Superior temporal gyrus (tissue), 1 donor: ENCODE results near the gene MIEF1.
"Not testable (repeated sequence)": the region's sequence is repeated elsewhere in the genome, so short reads cannot be mapped to it uniquely, and the experiment has no call there.

Source experiments
- DNase-seq: peaks from one replicate; pipeline ENCODE4 v3.0.0-alpha.2; 2016; ENCODE audit errors: extremely low spot score

Gene MIEF1

DNA sequence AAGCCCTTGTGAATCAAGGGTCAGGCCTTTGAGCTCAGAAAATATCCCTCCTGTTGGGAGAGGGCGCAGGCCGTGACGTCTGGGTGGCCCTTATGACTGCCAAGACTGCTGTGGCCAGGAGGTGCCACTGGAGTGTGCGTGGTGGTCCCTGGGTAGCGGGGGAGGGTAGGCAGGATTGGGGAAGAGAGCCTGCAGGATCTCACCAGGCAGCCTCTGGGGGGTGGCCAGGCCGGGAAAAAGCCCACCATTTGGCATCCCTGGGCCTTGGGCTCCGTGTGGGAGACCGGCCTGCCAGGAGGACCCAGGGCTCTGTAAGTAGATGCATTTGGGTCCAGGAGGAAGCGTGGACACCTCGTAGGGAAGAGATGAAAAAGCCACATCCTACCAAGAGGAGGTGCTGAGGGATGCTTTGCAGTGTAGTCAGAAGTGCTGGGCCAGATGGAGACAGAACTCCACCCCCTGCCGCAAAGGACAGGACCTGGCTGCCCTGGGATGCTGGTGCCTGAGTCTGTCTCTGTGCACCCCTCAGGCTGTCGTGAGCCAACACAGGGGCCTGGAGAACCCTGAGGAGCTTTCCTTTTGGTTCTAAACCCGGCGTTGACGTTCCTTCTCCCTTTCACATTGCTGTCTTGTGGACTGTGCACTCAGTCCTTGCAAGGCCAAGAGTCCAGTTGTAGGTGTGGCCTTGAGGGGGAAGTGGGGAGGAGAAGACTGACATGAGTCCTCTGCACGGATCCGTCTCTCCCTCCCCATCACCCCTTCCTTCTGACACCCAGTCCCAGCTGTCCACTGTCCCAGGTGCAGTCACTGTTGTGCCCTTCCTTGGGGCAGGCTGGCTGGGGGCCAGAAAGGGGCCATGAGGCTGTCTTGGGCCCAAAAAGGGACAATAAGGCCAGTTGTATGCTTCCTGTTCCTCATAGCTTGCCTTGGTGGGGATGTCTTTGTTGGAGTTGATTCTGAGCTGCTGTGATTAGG, 12.7 kb upstream of the MIEF1 start:
- DNase-seq, result no peak

GRCh38 chr22:39490135-39490798, 11.8 kb upstream of the MIEF1 start:
- DNase-seq, result peak; percentile 86

GRCh38 chr22:39490966-39491680, 11.0 kb upstream of the MIEF1 start:
- DNase-seq, result no peak

- no peak for DNase-seq
These were observed 10.4 kb upstream of the MIEF1 start for GRCh38 chr22:39491696-39492095.

GRCh38 chr22:39492186-39492585, 9.9 kb upstream of the MIEF1 start:
- no peak for DNase-seq

DNA sequence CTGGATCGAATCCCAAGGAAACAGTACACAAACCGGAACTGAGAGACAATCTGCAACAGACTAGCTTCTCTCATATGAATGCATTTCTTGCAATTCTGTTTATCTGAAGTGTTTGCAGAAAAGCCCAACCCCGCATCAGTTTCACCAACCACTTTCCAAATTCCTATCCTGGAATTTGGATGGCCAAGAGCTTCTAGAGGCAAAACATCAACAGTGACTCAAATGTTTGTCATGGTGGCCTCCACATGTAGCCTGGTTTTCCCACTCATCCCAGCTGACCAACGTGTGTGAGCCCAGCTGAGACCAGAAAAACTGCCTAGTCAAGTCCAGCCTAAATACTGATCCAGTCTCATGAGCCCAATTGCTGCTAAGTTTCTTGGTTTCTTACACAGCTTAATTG, 8.3 kb upstream of the MIEF1 start:
- no peak for DNase-seq

- no peak for DNase-seq
These were observed 7.5 kb upstream of the MIEF1 start for GRCh38 chr22:39494471-39495120.

- peak; percentile 95 for DNase-seq
These were observed 5.8 kb upstream of the MIEF1 start for GRCh38 chr22:39496131-39496838.

DNA sequence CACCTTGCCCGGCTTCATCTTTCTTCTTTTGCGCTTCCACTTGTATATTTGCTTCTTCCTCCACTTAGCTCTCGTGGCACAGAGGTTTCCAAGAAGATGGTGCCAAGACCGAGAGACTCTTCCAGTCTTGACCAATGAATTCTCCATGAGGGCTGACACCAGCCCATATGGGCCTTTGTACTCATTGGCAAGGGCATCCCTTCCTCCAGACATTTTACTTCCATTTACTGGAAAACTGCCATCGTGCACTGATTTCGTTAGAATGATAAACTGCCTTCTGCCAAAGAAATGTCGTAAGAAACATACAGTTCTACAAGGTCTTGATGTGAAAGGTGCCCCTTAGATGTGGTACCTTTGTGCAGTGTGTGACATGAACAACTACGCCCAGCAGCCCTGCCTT, 4.7 kb upstream of the MIEF1 start:
- no peak for DNase-seq

GRCh38 chr22:39498368-39498767, 3.7 kb upstream of the MIEF1 start:
- DNase-seq, result no peak

DNA sequence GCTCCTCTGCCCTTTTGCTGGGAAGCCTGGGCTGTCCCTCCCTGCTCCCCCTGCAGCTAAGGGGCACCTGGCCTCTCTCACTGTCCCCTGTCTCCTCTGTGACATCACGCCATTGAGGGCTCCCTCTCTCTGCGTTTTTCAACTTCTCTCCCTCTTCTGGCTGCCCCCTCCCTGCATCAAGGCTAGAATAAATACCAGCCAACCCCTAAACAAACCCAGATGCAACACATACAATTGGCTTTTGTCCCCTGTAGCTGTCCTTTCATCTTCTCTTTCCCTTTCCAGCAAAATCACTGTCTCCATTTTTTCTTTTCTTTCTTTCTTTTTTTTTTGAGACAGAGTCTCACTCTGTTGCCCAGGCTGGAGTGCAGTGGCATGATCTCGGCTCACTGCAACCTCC, 3.3 kb upstream of the MIEF1 start:
- DNase-seq, result peak; percentile 75

- no peak for DNase-seq
These were observed 2.0 kb upstream of the MIEF1 start for GRCh38 chr22:39500101-39500500.

DNA sequence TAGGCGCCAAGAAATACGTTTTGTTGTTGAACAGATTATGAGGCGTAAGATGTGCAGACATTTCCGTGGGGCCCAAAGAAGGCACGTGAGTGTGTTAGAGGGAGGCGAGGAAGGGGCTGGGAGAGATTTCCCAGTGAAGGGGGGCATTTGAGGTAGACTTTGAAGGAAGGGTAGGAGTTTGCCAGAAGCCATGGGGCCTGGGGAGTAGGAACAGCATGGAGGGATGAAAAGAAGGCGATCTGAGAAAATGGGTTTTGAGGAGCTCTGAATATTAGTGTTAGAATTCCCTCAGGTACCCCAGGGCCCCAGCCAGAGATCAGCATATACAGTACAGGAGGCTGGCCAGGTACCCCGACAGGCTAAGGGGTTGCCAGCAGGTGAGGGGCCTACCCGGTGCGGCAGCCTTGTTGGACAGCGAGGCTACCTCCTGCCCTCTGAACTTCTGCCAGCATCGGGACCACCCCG, 414 bp upstream of the MIEF1 start:
- no peak for DNase-seq

DNA sequence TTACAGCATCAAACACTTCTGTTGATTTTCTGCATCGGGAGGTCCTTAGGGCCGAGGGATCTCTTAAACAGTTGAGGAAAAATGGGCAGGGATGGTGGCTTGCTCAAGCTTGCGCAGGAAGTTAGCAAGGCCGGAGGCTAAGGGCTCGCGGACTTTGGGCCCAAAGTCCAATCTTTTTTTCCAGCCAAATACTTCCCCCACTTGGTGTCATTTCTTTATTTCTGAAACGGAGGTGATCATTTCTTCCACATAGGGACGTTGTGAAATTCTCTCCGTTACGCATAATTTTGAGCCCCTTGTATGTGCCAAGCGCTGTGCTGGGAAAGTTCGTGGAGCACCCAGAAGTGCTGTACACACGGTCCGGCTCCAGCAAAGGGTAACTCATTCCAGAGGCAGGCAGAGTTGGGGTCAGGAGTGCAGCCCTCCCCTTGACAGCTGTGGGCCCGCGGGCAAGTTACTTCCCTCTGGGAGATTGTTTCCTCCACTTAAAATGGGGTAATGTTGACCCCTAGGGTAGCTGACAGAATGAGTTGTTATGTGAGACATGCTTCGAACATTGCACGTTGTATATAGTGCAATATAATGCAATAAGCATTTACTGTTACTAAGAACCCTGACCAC, 809 bp downstream of the MIEF1 start:
- DNase-seq, result no peak

GRCh38 chr22:39503630-39504029, 1.5 kb downstream of the MIEF1 start:
- DNase-seq, result no peak

DNA sequence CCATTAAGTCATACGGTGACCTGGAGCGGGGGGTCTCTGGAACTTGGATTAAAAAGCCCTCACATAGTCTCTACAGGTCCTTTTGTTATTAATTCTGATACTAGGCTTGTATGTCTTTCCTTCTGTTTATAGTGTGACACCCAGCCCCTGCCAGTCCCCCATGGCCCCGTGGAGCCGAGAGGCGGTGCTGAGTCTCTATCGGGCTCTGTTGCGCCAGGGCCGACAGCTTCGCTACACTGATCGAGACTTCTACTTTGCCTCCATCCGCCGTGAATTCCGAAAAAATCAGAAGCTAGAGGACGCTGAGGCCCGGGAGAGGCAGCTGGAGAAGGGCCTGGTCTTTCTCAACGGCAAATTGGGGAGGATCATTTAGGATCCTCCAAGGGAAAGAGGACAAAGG, 2.0 kb downstream of the MIEF1 start:
- DNase-seq, result no peak

DNA sequence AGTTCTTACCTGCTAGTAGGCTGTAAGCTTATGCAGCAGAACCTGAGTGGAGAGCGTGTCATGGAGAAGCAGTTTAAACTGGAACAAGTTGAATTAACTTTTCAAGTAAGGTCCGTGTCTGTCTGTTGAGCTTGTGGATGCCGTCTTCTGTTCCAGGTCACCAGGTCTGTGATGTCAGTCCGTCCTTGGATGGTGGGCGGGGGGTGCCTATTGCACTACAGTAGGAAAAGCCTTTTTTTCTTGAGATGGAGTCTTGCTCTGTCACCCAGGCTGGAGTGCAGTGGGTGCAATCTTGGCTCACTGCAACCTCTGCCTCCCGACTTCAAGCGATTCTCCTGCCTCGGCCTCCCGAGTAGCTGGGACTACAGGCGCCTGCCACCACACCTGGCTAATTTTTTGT, 4.9 kb downstream of the MIEF1 start:
- DNase-seq, result not testable (repeated sequence)

GRCh38 chr22:39508393-39508792, 6.3 kb downstream of the MIEF1 start:
- DNase-seq, result no peak

DNA sequence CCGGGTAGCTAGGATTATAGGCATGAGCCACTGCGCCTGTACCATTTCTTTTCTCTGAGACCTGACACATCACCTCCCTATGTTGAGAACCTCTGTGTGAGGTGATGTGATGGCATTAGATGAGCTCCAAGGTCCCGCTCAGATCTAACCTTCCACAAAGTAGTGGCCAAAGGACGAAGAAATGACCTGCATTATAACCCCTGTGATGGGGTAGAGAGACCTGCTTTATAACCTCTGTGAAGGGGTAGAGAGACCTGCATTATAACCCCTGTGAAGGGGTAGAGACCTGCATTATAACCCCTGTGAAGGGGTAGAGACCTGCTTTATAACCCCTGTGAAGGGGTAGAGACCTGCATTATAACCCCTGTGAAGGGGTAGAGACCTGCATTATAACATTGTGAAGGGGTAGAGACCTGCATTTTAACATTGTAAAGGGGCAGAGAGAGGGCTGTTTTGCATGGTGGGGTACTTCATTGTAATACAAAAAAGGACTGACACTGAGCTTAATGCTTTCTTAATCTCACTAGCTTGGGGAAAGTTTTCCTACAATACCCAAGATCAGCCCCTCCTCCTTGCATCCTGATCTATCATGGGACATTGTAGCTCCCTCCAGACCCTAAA, 8.5 kb downstream of the MIEF1 start:
- no peak for DNase-seq

GRCh38 chr22:39511226-39511625, 9.1 kb downstream of the MIEF1 start:
- no peak for DNase-seq
